Central memory CD4-positive, alpha-beta T cell (primary cell): ENCODE results near the gene GRM4.

Experiments
- DNase-seq: peaks from one replicate; pipeline ENCODE4 v3.0.0; 2022

Gene GRM4

GRCh38 chr6:33975661-33976436 lies 170.0 kb downstream of the GRM4 start:
- no peak for DNase-seq

GRCh38 chr6:33974471-33974870 lies 171.4 kb downstream of the GRM4 start:
- DNase-seq = no peak

GRCh38 chr6:33974030-33974429 lies 171.9 kb downstream of the GRM4 start:
- no peak for DNase-seq

GRCh38 chr6:33971580-33971979 lies 174.3 kb downstream of the GRM4 start:
- DNase-seq = no peak
